Ecto neural progenitor cell (in vitro differentiated cells): ENCODE data around the gene THEMIS2.

ENCODE experiments used
- DNase-seq: peaks from one replicate; pipeline ENCODE4 v3.0.0-alpha.2; 2018; ENCODE audit warnings: low spot score

THEMIS2 gene

DNA sequence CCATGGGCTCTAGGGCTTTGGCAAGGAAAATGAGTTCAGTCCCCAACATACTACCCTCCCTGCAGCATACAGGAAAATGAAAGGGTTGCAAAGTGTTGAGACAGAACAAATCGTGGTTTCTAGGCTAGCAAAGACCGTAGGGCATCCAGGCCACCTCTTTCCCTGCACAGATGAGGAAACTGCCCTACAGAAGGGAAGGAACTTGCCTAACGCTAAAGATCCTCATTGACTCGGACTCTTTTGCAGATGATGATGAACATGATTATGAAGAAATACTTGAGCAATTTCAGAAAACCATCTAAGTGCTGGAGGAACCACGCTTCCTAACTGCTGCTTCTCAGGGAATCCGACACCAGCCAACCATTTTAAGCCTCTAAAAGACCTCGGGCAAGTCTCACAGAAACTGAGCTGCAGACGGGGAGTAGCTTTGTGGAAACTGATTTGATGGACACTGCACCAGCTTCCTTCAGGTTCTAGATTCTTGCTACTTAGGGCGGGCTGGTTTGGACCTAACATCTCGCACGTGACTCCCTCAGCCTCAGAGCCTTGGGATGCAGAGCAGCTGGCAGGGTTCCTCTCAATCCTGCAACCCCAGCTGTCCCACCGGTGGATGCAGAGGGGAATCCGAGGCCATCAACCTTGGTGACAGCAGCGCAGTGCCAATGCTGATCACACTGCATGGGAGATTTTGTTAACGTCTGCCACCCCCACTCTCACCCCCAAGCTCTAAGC, 13.4 kb downstream of the THEMIS2 start:
- DNase-seq, result no peak

DNA sequence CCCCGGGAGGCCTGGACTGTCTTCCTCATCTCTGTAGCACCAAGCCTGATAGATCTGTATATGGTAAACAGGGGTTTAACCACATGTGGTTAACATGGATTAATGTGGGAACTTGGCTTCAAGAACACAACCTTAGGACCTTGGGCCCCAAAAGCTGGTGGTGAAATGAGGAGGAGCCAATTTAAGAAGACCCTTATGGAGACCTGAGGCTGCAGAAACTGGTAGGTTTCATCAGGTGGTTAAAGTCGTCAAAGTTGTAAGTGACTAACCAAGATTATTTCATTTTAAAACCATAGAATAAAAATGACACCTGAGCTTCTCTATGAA, 14.0 kb downstream of the THEMIS2 start:
- DNase-seq, result no peak

DNA sequence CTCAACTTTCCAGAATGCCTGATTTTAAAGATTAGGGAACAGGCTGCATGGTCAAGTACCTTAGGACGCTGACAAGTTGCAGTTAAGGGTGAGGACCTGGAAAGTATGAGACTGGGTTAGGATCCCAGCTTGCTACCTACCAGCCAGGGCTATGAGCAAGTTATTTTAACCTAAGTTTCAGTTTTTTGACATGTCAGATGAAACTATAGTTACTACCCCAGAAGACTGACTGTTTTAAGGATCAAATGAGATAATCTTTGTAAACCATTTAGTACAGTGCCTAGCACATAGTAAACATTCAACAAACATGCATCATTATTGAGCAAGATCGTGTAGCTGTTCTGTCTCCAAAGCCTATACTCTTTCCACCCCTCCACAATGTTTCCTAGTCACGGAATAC, 14.4 kb downstream of the THEMIS2 start:
- no peak for DNase-seq

DNA sequence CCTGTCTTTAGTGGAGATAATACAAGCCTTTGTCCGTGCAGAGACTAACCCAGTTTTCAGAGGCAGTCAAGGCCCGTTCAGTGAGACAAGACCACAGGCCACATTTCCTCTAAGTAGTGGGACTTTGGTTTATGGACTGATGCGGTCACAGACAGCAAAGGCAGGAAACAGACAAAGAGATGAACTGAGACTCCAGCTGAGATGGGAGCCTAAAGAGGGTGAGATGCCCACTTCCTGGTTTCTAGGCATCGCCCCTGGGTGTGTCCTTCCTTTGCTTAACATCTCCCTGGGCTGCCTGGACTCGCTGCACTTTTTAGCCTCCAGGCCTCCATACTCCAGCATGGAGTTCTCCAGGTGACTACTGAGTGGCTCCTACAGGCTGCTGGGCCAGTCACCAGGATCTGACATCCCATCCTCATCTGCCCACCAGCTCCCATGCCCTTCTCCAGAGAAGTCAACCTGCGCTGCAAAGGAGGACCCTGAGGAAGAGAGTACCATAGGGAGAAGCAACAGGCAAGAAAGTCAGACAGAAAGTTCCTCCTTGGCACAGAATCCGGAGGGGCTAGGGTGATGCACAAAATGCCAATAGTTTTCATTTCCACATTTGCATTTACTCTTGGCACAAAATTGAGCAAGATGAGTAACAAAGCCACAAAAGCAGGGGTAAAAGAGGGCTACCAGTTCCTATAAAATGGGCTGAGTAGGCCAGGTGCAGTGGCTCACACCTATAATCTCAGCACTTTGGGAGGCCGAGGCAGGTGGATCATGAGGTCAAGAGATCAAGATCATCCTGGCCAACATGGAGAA, 15.1 kb downstream of the THEMIS2 start:
- DNase-seq, result no peak

DNA sequence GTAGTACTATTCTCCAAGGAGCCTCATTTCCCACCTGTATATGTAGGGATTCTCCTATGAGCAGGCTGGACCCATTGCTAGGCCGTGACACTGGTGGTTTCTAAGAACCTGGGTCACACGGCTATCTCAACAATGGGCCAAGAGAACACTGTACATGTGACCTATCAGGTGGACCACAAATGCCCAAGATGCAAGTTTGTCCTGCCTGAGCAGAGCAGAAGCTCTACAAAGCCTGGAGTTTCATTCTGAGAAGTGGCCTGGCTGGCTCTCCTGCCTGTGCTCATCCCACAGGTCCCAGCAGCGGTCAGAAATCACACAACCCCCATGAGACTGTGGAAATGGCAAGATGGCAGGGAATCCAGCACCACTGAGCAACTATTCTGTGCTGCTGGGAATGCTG, 17.2 kb downstream of the THEMIS2 start:
- no peak for DNase-seq

DNA sequence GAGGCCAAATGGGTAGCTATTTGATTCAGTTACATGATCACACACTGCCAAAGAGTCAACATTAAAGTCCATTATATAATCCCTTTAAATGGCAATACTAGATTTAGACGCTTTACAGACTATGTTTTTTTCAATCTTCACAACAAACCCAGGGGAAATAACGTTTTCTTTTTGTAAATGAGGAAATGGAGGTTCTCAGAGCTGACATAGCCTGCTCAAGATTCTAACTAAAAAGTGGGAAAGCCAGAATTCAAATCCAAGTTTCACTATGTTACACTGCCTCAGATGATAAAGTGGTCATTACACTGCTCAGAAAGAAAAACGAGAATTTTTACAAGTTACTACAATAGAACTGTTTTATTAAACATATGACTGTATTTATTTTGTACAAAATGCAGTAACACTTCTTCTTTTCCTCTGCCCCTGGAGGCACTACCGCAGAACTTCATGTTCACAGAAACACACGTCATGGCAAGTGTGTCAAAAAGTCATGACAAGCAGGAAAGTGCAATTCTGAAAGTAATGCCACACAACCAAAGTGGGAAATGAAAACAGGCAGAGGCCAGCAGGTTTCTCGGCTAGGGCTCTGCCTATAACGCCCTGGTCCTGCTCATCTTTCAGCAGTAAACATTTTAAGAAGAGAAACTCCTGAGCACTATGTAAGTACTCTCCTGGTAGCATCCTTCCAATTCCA, 19.0 kb downstream of the THEMIS2 start:
- DNase-seq, result no peak

DNA sequence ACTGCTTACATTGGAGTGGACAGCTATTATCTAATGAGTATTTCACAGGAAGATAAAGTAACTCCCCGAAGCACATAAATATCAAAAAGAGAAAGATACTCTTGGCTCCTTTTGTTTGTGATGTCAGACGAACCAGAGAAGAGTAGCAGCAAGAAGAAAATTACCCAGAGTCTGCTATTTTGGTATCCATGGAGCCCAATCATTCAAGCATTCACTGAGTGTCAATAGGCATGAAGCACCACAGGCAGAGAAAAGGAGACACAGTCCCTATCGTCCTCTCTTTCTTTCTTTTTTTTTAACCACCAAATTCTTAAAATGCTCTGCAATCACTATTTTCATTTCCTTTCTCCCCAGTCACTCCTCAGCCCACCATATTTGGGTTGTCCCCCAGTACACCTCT, 22.2 kb downstream of the THEMIS2 start:
- no peak for DNase-seq

DNA sequence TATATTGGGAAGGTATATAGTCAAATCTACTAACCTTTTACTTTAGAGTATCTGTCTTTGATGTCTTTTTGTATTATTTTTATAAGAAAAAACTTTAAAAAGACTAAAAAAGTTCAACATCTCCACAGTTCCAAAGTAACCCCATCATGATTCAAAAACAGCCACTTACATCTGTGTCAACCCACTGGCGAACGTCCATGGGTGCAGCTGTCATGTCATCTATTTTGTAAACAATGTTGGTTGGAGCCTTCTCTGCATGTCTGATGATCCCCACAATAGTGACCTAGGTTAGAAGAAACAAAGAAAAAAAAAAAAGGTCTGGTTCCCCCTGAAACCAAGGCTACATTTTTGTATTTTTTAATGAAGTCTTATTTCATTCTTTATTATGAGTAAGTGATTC, 34.4 kb downstream of the THEMIS2 start:
- DNase-seq, result no peak

DNA sequence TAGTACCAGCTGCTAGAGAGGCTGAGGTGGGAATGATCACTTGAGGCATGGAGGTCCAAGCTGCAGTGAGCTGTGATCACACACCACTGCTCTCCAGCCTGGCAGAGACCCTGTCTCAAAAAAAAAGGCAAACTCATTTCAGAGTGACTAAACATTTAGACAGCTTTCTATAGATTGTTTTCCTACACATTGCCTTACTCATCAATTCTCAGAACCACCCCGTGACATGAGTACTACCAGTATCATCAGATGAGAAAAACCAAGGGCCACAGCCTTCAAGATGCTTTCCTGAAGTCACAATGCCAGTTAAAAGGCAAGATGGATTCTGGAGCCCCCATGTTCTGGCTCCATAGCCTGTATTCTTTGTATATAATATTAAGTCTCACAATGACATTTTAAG, 40.1 kb downstream of the THEMIS2 start:
- DNase-seq, result no peak

DNA sequence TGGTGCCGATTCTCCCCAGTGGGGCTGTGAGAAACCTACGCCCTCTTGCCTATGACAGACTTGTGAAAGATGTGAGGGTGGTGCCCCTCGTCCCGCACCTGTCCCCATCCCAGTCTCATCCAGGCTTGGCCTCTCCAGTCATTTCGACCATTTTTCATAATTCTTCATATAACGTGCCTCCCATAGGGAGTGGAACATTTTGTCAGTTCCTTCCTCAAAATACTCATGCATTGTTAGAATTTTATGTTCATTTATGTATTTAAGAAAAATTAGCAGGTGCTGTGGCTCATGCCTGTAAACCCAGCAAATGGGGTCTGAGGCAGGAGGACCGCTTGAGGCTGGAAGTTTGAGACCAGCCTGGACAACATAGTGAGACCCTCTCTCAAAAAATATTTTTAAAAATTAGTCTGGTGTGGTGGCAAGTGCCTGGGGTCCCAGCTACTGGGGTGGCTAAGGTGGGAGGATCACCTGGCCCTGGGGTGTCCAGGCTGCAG, 42.8 kb downstream of the THEMIS2 start:
- DNase-seq, result no peak

DNA sequence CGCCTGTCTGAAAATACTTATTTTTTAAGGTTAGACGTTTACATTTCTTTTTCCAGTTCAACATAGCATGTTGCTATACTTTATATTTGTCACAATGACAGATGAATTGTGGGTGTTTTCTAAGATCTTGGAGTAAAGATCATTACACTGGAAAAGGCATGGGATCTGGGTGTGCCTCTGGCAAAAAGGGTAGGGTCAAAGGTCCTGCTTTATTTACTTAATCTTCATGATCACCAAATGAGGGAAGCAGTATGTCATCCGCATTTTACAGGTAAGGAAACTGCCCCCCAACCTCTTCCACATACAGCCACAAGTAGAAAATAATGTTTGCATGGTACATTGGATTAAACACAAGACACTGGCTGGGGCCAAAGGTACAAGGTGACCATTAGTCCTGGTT, 49.9 kb downstream of the THEMIS2 start:
- DNase-seq, result no peak

DNA sequence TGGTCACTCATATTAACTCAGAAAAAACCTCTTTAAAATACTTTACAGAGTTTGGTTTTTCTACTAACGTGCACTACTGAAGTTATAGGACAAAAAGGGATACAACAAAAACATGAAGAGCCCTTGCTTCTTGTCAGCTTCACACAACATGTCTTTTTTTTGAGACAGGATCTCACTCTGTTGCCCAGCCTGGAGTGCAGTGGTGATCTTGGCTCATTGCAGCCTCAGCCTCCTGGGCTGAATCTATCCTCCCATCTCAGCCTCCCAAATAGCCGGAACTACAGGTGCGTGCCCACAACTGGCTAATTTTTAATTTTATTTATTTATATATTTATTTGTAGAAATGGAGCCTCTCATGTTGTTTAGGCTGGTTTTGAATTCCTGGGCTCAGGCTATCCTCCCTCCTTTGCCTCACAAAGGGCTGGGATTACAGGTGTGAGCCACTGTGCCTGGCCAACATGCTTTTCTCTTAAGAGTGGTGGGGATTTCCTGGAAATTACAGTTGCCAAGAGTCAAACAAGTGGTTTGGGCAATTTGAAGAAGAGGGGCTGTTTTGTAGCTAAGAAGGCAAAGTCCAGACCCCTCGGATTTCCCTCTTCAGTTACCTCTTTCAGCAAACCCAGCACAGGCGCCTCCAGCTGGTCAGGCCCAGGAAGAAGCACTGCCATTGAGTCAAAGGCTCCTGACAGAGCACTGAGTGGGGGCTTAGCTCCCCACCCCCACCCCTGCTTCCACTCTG, 56.0 kb downstream of the THEMIS2 start:
- no peak for DNase-seq

DNA sequence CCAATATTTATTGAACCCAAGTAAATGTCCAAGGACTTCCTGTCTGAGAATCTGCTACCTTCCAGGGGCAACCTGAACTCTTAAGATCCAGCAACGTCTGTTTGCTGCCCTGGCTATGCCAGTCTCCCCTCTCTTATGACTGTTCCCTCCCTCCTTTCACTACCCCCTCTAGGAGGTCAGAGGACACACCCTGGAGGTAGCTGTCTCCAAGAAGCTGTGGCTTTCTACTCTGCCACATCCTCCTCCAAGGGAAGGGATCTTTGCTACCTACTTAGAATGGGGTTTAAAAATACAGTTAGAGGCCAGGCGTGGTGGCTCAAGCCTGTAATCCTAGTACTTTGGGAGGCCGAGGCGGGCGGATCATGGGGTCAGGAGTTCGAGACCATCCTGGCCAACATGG, 58.8 kb downstream of the THEMIS2 start:
- no peak for DNase-seq

DNA sequence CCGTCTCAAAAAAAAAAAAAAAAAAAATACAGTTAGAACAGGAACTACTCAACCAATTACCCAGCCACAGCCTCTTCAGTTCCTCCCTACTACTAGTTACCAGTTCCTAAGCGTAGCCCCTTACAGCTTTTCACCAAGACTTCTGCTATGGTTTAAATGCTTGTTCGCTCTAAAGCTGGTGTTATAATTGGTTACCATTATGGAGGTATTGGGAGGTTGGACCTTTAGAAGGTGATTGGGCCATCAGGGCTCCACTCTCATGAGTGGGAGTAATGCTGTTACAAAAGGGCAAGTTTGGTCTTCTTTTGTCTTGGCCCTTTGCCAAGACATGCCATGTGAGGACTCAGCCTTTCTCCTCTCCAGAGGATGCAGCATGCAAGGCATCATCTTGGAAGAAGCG, 59.4 kb downstream of the THEMIS2 start:
- DNase-seq, result no peak

DNA sequence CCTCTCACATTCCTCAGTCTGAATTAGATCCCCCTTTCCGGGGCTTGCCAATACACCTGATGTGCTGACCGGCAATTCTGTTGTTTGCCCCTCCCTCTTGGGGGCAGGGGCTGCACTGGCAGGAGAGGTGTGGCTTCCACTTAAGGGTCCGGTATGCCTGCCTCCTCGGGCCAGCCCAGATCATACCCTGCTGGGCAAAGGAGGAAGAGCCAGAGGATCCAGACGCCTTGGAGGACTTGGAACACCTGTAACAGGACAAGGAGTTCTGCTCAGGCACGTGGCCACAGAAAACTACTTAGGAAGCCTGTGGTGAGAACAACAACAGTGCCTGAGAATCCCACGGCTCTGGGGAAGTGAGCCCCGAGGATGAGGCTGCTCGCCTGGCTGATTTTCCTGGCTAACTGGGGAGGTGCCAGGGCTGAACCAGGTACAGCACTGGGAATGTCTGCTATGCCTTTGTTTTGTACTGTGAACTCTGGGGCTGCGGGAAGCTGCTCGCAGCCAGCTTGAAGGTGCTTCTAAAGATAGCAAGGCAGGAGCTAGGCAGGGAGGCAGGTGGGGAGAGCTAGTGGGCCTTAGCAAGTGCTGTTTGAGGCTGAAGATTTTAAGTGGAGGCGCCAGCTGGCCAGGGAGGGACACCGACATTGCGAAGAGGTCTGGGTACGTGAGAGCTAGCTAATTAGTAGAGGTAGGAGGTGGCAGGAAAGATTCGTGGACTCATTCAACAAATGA, 62.6 kb downstream of the THEMIS2 start, which contains the start of gene SMPDL3B:
Gene SMPDL3B (plus strand): TSS at position 183 of the 732 bp plus-strand sequence. CDS start 184 bp downstream, at position 367.
- peak; percentile 68 for DNase-seq

DNA sequence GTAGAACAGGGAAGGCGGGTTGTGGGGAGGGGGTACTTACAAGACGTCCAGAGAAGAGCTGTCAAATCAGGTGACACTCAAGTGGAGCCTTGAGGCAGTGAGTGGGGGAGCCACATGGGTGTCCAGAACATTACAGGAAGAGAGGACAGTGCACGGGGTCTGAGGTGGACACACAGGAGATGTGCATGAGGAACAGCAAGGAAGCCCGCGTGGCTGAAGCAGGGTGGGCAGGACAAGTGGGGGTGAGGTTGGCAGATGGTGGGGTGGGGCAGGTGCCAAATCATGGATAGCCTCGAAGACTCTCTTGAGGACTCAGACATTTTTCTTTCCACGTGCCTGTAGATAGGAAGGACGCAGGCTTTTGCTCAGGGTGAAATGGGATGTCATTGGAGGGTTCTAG, 63.4 kb downstream of the THEMIS2 start:
- no peak for DNase-seq
